SK-N-SH (cell line): ENCODE measurements around the gene CPA1. TPM values are rescaled to one million over a fixed set of nuclear protein-coding genes. Genes with fewer than 3 reads are reported as not detected.

Experiments used
- CTCF ChIA-PET: fragments of 300-600, 350-600 bp; formaldehyde crosslinking; extraction: SDS; loops from one replicate; lab custom pipeline; 2021; lab: Yijun Ruan, JAX
- POLR2A ChIA-PET: fragments of 350-600 bp; sonication (Branson Sonifier 250); formaldehyde crosslinking; extraction: SDS; loops from one replicate; lab custom pipeline; 2020; ENCODE audit warnings: antibody characterized with exemption, inconsistent platforms; lab: Yijun Ruan, JAX
- DNase-seq: peaks from one replicate; pipeline ENCODE4 v3.0.0; 2012
- H2AFZ ChIP-seq: fragments of 200-600 bp; sonication (generic); 2 replicates; pipeline ENCODE4 v1.8.1; 2016; ENCODE audit warnings: antibody characterized with exemption, mild to moderate bottlenecking, low read depth
- H3F3A ChIP-seq: fragments of 200-600 bp; sonication (generic); replicated peaks from 2 replicates; pipeline ENCODE3; 2016; ENCODE audit warnings: antibody characterized with exemption, mild to moderate bottlenecking; ENCODE audit not compliant: insufficient read depth
- H3K27ac ChIP-seq, 2 experiments: fragments of 200-500 bp in 1 of 2; fragments of 200-600 bp in 1 of 2; sonication (Bioruptor generic) in 1 of 2; sonication (generic), shearing (Covaris generic) in 1 of 2; 2 replicates each; pipeline versions ENCODE4 v1.5.1 to v1.6.1; 2014 to 2016; ENCODE audit warnings: low read depth in 2 of 2, inconsistent platforms in 1 of 2, low read length in 1 of 2, mild to moderate bottlenecking in 1 of 2, mixed read lengths in 1 of 2
- H3K27me3 ChIP-seq: fragments of 200-600 bp; sonication (generic), shearing (Covaris generic); 2 replicates; pipeline ENCODE4 v1.6.1; 2016; ENCODE audit warnings: mixed run types; ENCODE audit not compliant: insufficient read depth
- H3K36me3 ChIP-seq, 2 experiments: fragments of 200-500 bp in 1 of 2; fragments of 200-600 bp in 1 of 2; sonication (Bioruptor generic) in 1 of 2; sonication (generic) in 1 of 2; replicated peaks in 1 of 2; 2 replicates each; pipeline versions ENCODE3 to v1.5.1; 2014 to 2016; ENCODE audit warnings: low read length in 1 of 2, mild to moderate bottlenecking in 1 of 2; ENCODE audit not compliant: insufficient read depth in 2 of 2, control insufficient read depth in 1 of 2
- H3K4me1 ChIP-seq, 2 experiments: fragments of 200-500 bp in 1 of 2; fragments of 200-600 bp in 1 of 2; sonication (Bioruptor generic) in 1 of 2; sonication (generic), shearing (Covaris generic) in 1 of 2; 2 replicates each; pipeline versions ENCODE4 v1.5.1 to v1.6.1; 2014 to 2016; ENCODE audit warnings: low read depth in 1 of 2, low read length in 1 of 2, mixed run types in 1 of 2; ENCODE audit not compliant: insufficient read depth in 2 of 2, control insufficient read depth in 1 of 2
- H3K4me2 ChIP-seq: fragments of 200-600 bp; sonication (generic), shearing (Covaris generic); 2 replicates; pipeline ENCODE4 v1.6.1; 2017; ENCODE audit warnings: mixed run types
- H3K4me3 ChIP-seq, 2 experiments: fragments of 200-500 bp in 1 of 2; fragments of 200-600 bp in 1 of 2; sonication (Bioruptor generic) in 1 of 2; sonication (generic), shearing (Covaris generic) in 1 of 2; 2 replicates each; pipeline versions ENCODE4 v1.5.1 to v1.8.1; 2014 to 2016; ENCODE audit warnings: low read depth in 2 of 2, inconsistent platforms in 1 of 2, low read length in 1 of 2, mild to moderate bottlenecking in 1 of 2, mixed read lengths in 1 of 2, moderate library complexity in 1 of 2
- H3K79me2 ChIP-seq: fragments of 200-600 bp; sonication (generic); 2 replicates; pipeline ENCODE4 v1.8.1; 2017; ENCODE audit warnings: mild to moderate bottlenecking; ENCODE audit not compliant: insufficient read depth
- H3K9ac ChIP-seq: fragments of 200-600 bp; sonication (generic); 2 replicates; pipeline ENCODE4 v1.6.1; 2017; ENCODE audit warnings: mixed run types
- H3K9me2 ChIP-seq: fragments of 200-600 bp; sonication (generic); 2 replicates; pipeline ENCODE4 v1.6.1; 2017; ENCODE audit warnings: mixed run types
- H3K9me3 ChIP-seq: fragments of 200-600 bp; sonication (generic); 2 replicates; pipeline ENCODE4 v1.6.1; 2017; ENCODE audit warnings: mixed run types, mild to moderate bottlenecking, moderate library complexity
- H4K20me1 ChIP-seq: fragments of 200-600 bp; sonication (generic); 2 replicates; pipeline ENCODE4 v1.6.1; 2017; ENCODE audit warnings: mild to moderate bottlenecking, mixed run types; ENCODE audit not compliant: insufficient read depth
- CHD2 ChIP-seq: fragments of 150-350 bp; IDR thresholded peaks from 2 replicates; pipeline ENCODE4 v1.6.1; 2018; ENCODE audit warnings: low read length; ENCODE audit not compliant: partially characterized antibody
- EP300 ChIP-seq, 2 experiments: IDR thresholded peaks; 2 replicates each; pipeline versions ENCODE4 v1.4.0 to v1.6.1; 2012; ENCODE audit warnings: borderline replicate concordance in 1 of 2, low read depth in 1 of 2, low read length in 1 of 2
- FOXJ3 ChIP-seq: sonication (generic); formaldehyde crosslinking; IDR thresholded peaks from 2 replicates; pipeline ENCODE4 v1.5.1; 2020; ENCODE audit warnings: mild to moderate bottlenecking, missing genetic modification reagents
- FOXM1 ChIP-seq: IDR thresholded peaks from 2 replicates; pipeline ENCODE4 v1.4.0; 2012; ENCODE audit warnings: low read depth, mild to moderate bottlenecking
- GABPA ChIP-seq: IDR thresholded peaks from 2 replicates; pipeline ENCODE4 v1.4.0; 2012; ENCODE audit warnings: low read depth, mild to moderate bottlenecking
- GATA2 ChIP-seq: sonication (generic); formaldehyde crosslinking; IDR thresholded peaks from 2 replicates; pipeline ENCODE4 v1.5.0; 2020; ENCODE audit warnings: mild to moderate bottlenecking, missing genetic modification reagents
- JUND ChIP-seq: IDR thresholded peaks from 2 replicates; pipeline ENCODE4 v1.4.0; 2012
- MXI1 ChIP-seq: IDR thresholded peaks from 2 replicates; pipeline ENCODE4 v1.6.1; 2012; ENCODE audit warnings: mild to moderate bottlenecking, low read depth, low read length, improper control_type of control experiment
- NFIC ChIP-seq: IDR thresholded peaks from 2 replicates; pipeline ENCODE4 v1.4.0; 2012; ENCODE audit warnings: borderline replicate concordance
- POLR2AphosphoS5 ChIP-seq: IDR thresholded peaks from 2 replicates; pipeline ENCODE4 v1.6.1; 2012; ENCODE audit warnings: low read depth, low read length
- RXRA ChIP-seq: IDR thresholded peaks from 2 replicates; pipeline ENCODE4 v1.4.0; 2012; ENCODE audit warnings: low read depth, mild to moderate bottlenecking, borderline replicate concordance
- SIN3A ChIP-seq: IDR thresholded peaks from 2 replicates; pipeline ENCODE4 v1.6.1; 2012; ENCODE audit warnings: low read depth, mild to moderate bottlenecking, low read length, moderate library complexity, borderline replicate concordance
- SMC3 ChIP-seq: IDR thresholded peaks from 2 replicates; pipeline ENCODE4 v1.6.1; 2012; ENCODE audit warnings: low read depth, low read length, improper control_type of control experiment
- TAF1 ChIP-seq: IDR thresholded peaks from 2 replicates; pipeline ENCODE4 v1.6.1; 2012; ENCODE audit warnings: low read depth, mild to moderate bottlenecking, low read length, moderate library complexity, borderline replicate concordance
- TEAD4 ChIP-seq: IDR thresholded peaks from 2 replicates; pipeline ENCODE4 v1.4.0; 2012; ENCODE audit warnings: mild to moderate bottlenecking, borderline replicate concordance; ENCODE audit not compliant: insufficient read depth
- WGBS: methylation state at CpG from one replicate; pipeline ENCODE4 v1.1.6; 2017; ENCODE audit warnings: low lambda C conversion rate; 5-methylcytosine and 5-hydroxymethylcytosine counted together
- polyA plus RNA-seq, 3 experiments: library from polyadenylated mRNA; depleted of rRNA; stranded (reverse); fragments of >200 nt; gene quantifications; 2 replicates each; pipeline ENCODE4 v1.2.3, GENCODE V29; 2012
- TF ChIP-seq, protein P1 (sequence below): fragments of 150-350 bp; IDR thresholded peaks from 2 replicates; pipeline ENCODE4 v1.6.1; 2017; ENCODE audit warnings: antibody characterized with exemption, low read length, low read depth, borderline replicate concordance
- TF ChIP-seq, protein P2 (sequence below): IDR thresholded peaks from 2 replicates; pipeline ENCODE4 v1.4.0; 2012; ENCODE audit warnings: low read depth
- TF ChIP-seq, protein P3 (sequence below): IDR thresholded peaks from 2 replicates; pipeline ENCODE4; 2012
- TF ChIP-seq, protein P4 (sequence below): IDR thresholded peaks from 2 replicates; pipeline ENCODE4 v1.4.0; 2012; ENCODE audit warnings: low read depth, borderline replicate concordance
- TF ChIP-seq, protein P5 (sequence below): fragments of 200-600 bp; sonication (generic); IDR thresholded peaks from 2 replicates; pipeline ENCODE4 v1.6.1; 2017; ENCODE audit warnings: antibody characterized with exemption, mild to moderate bottlenecking, moderate library complexity

CPA1 gene
- polyA plus RNA-seq, 1 of the 3 experiments (the other 2 are of a cell fraction), result 0.05 TPM

DNA sequence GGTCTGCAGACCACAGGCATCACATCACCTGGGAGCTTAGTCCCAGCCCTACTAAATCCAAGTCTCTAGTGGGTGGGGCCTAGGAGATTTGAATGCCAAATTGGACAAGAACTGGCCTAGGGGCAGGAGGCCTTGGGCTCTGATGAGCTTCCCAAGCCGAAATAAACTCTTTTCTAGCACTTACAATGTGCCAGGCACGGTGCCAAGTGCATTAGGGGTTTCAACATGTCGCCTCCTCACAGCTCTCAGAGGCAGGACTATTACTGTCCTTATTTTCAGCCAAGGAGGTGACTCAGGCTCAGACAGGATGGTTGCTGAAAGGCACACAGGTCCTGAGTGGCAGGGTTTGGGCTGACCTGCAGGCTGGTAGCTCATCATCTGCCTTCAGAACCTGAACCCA, 9.2 kb upstream of the CPA1 start:
- no peak overlapping the region for H3K4me2 ChIP-seq
- H3K27ac ChIP-seq, result no peak overlapping the region
- H3K36me3 ChIP-seq, result no peaks in the 10 kb centered on the region
- TF ChIP-seq EP300 (IDR thresholded peaks at IDR 0.05; ENCODE audit: borderline replicate concordance in 1 of 2, low read depth in 1 of 2, low read length in 1 of 2) (no peak), NFIC (peak; percentile 24; the same call in 1 of the 2 replicates)
- TF ChIP-seq, protein P1, sequence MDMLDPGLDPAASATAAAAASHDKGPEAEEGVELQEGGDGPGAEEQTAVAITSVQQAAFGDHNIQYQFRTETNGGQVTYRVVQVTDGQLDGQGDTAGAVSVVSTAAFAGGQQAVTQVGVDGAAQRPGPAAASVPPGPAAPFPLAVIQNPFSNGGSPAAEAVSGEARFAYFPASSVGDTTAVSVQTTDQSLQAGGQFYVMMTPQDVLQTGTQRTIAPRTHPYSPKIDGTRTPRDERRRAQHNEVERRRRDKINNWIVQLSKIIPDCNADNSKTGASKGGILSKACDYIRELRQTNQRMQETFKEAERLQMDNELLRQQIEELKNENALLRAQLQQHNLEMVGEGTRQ, result no peak
- TF ChIP-seq, protein P2, sequence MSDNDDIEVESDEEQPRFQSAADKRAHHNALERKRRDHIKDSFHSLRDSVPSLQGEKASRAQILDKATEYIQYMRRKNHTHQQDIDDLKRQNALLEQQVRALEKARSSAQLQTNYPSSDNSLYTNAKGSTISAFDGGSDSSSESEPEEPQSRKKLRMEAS, result no peak
- no peaks in the 10 kb centered on the region for H3K9me2 ChIP-seq
- H3K79me2 ChIP-seq, result no peaks in the 10 kb centered on the region
- POLR2A ChIA-PET, result no interaction called here
- H2AFZ ChIP-seq, result no peak overlapping the region
- H3K4me3 ChIP-seq, result no peak overlapping the region
- DNase-seq, result no peak
- CTCF ChIA-PET, result interaction anchor here (0.6 to 1.3 kb wide), 3 partner anchors 9 to 34 kb away, joined by 3 read pairs; no protein-coding TSS in a partner anchor
- H3K27me3 ChIP-seq, result no peaks in the 10 kb centered on the region
- H4K20me1 ChIP-seq, result no peaks in the 10 kb centered on the region
- no peak overlapping the region for H3K9ac ChIP-seq
- WGBS, result 74% methylated on average over 3 of the region's 3 CpGs
- H3K9me3 ChIP-seq, result no peaks in the 10 kb centered on the region
- peaks cover 49 to 59% of the 10 kb centered on the region in 2 experiments for H3K4me1 ChIP-seq
- peaks cover 10% of the 10 kb centered on the region for H3F3A ChIP-seq

DNA sequence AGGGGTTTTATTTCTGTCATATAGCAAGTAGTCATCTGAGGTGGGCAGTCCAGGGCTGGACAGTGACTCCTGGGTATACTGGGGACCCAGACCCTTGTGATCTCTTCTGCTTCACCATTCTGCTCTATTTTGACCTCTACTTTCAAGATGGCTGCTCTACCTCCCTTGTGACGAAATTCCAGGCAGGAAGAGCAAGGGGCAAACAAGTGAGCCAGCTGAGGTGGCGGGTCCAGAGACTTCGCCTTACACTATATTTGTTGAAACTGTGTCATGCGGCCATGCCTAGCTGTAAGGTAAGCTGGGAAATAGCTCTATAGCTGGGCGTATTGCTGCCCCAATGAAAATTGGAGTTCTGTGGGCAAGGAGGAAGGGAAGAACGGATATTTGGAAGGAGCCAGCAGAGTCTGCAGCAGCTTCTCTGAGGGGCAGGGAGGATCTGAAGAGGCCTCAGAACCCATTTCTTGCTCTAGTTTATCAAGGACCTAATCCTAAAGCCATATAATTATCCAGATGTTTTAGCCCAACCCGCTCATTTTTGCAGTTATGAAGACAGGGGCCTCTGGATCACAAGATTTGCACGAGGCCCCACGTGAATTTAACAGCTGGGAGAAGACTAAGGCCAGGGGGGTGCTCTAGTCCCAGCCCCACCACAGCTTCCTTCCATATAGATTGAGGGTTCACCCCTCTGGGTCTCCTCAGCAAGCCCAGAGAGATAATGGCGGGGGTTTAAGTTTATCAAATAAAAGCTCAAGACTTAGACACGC, 7.7 kb upstream of the CPA1 start:
- Histone ChIP-seq H3K9ac (peak overlapping the region; percentile 40), H3K4me3 (no peak overlapping the region), H3F3A (peaks cover 10% of the 10 kb centered on the region), H4K20me1 (no peaks in the 10 kb centered on the region), H3K27me3 (no peaks in the 10 kb centered on the region), H3K27ac (peak overlapping the region; percentile 80 to 88), H3K9me3 (no peaks in the 10 kb centered on the region), H3K36me3 (no peaks in the 10 kb centered on the region), H3K79me2 (no peaks in the 10 kb centered on the region), H3K9me2 (no peaks in the 10 kb centered on the region), H3K4me2 (peak overlapping the region; percentile 9; the same call in 1 of the 2 replicates), H2AFZ (peak overlapping the region; percentile 73; the same call in 1 of the 2 replicates), H3K4me1 (peaks cover 39 to 44% of the 10 kb centered on the region in 2 experiments)
- DNase-seq, result no peak
- ChIA-PET POLR2A (no interaction called here), CTCF (interaction anchor here (0.8 to 0.9 kb wide), 2 partner anchors 18 to 25 kb away, joined by 3 read pairs; no protein-coding TSS in a partner anchor)
- 92% methylated on average over 11 of the region's 11 CpGs for WGBS
- TF ChIP-seq SMC3 (no peak), TEAD4 (no peak), SIN3A (no peak), CHD2 (no peak), FOXM1 (no peak), TAF1 (no peak), GATA2 (CRISPR knock-in tag) (no peak), GABPA (no peak), MXI1 (no peak), JUND (no peak), FOXJ3 (CRISPR knock-in tag) (no peak), RXRA (no peak), POLR2AphosphoS5 (no peak)
- TF ChIP-seq, protein P3, sequence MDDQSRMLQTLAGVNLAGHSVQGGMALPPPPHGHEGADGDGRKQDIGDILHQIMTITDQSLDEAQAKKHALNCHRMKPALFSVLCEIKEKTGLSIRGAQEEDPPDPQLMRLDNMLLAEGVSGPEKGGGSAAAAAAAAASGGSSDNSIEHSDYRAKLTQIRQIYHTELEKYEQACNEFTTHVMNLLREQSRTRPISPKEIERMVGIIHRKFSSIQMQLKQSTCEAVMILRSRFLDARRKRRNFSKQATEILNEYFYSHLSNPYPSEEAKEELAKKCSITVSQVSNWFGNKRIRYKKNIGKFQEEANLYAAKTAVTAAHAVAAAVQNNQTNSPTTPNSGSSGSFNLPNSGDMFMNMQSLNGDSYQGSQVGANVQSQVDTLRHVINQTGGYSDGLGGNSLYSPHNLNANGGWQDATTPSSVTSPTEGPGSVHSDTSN, result no peak
- TF ChIP-seq, protein P4, sequence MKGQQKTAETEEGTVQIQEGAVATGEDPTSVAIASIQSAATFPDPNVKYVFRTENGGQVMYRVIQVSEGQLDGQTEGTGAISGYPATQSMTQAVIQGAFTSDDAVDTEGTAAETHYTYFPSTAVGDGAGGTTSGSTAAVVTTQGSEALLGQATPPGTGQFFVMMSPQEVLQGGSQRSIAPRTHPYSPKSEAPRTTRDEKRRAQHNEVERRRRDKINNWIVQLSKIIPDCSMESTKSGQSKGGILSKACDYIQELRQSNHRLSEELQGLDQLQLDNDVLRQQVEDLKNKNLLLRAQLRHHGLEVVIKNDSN, result no peak
- TF ChIP-seq, protein P5, sequence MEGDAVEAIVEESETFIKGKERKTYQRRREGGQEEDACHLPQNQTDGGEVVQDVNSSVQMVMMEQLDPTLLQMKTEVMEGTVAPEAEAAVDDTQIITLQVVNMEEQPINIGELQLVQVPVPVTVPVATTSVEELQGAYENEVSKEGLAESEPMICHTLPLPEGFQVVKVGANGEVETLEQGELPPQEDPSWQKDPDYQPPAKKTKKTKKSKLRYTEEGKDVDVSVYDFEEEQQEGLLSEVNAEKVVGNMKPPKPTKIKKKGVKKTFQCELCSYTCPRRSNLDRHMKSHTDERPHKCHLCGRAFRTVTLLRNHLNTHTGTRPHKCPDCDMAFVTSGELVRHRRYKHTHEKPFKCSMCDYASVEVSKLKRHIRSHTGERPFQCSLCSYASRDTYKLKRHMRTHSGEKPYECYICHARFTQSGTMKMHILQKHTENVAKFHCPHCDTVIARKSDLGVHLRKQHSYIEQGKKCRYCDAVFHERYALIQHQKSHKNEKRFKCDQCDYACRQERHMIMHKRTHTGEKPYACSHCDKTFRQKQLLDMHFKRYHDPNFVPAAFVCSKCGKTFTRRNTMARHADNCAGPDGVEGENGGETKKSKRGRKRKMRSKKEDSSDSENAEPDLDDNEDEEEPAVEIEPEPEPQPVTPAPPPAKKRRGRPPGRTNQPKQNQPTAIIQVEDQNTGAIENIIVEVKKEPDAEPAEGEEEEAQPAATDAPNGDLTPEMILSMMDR, result no peak
- TF ChIP-seq, protein P1, result no peak
